ENCODE results near the gene TGFBR3L. TPM values are rescaled to one million over a fixed set of nuclear protein-coding genes. Genes with fewer than 3 reads are reported as not detected.
A peak's percentile ranks its signal among the peaks of the same experiment; 100 is the strongest.

Gene TGFBR3L
- total RNA-seq, 4 donors from 2014 or later: not detected

- intact Hi-C loops (cut with DNase I): no loop called here
- no peak for DNase-seq
- no peak for TF ChIP-seq CTCF (IDR thresholded peaks at IDR 0.05)
- TF ChIP-seq POLR2A (IDR thresholded peaks at IDR 0.05): no peak
- Histone ChIP-seq H3K4me3 (replicated peaks in 1 of 3) (no peak overlapping the region), H3K9me3 (no peaks in the 10 kb centered on the region), H3K36me3 (peaks cover 66 to 73% of the 10 kb centered on the region in 2 donors), H3K4me1 (peaks cover 0 to 33% of the 10 kb centered on the region in 2 donors), H3K27ac (no peak overlapping the region), H3K27me3 (no peaks in the 10 kb centered on the region)
- WGBS, 2 donors: 89 to 100% methylated on average over 6 to 10 of the region's 10 CpGs
Observed at GRCh38 chr19:7932930-7933300, 18.3 kb downstream of the TGFBR3L start.

- Histone ChIP-seq H3K4me1 (peaks cover 0 to 28% of the 10 kb centered on the region in 2 donors), H3K36me3 (peaks cover 66 to 74% of the 10 kb centered on the region in 2 donors), H3K27me3 (no peaks in the 10 kb centered on the region), H3K4me3 (replicated peaks in 1 of 3) (no peak overlapping the region), H3K9me3 (no peaks in the 10 kb centered on the region), H3K27ac (no peak overlapping the region)
- DNase-seq: no peak
- TF ChIP-seq POLR2A (IDR thresholded peaks at IDR 0.05) (no peak), CTCF (IDR thresholded peaks at IDR 0.05) (no peak)
- intact Hi-C loops (cut with DNase I): no loop called here
- WGBS, 2 donors: 90 to 91% methylated on average over 14 of the region's 14 CpGs
Observed at GRCh38 chr19:7933411-7933810, 18.8 kb downstream of the TGFBR3L start.

GRCh38 chr19:7933828-7934725 lies 19.4 kb downstream of the TGFBR3L start:
- intact Hi-C loops (cut with DNase I): no loop called here
- TF ChIP-seq CTCF (IDR thresholded peaks at IDR 0.05) (no peak), POLR2A (IDR thresholded peaks at IDR 0.05) (no peak)
- Histone ChIP-seq H3K27ac (no peak overlapping the region), H3K4me3 (replicated peaks in 1 of 3) (no peak overlapping the region), H3K9me3 (no peaks in the 10 kb centered on the region), H3K36me3 (peaks cover 66 to 74% of the 10 kb centered on the region in 2 donors), H3K4me1 (peaks cover 6 to 29% of the 10 kb centered on the region in 2 donors), H3K27me3 (no peaks in the 10 kb centered on the region)
- DNase-seq: no peak
- 93 to 97% methylated on average over 39 to 54 of the region's 55 CpGs for WGBS, 2 donors

- DNase-seq: no peak
- H3K36me3 ChIP-seq: peaks cover 66 to 74% of the 10 kb centered on the region in 2 donors
- WGBS, 2 donors: 96 to 97% methylated on average over 21 of the region's 21 CpGs
- no peaks in the 10 kb centered on the region for H3K9me3 ChIP-seq
- intact Hi-C loops (cut with DNase I): no loop called here
- TF ChIP-seq POLR2A (IDR thresholded peaks at IDR 0.05): no peak
- TF ChIP-seq CTCF (IDR thresholded peaks at IDR 0.05): no peak
- no peak overlapping the region for H3K4me3 ChIP-seq (replicated peaks in 1 of 3)
- H3K4me1 ChIP-seq: peaks cover 9 to 27% of the 10 kb centered on the region in 2 donors
- H3K27me3 ChIP-seq: no peaks in the 10 kb centered on the region
- H3K27ac ChIP-seq: no peak overlapping the region
Observed at GRCh38 chr19:7934766-7935165, 20.1 kb downstream of the TGFBR3L start.

GRCh38 chr19:7940841-7941240 lies 26.2 kb downstream of the TGFBR3L start:
- Histone ChIP-seq H3K27me3 (no peaks in the 10 kb centered on the region), H3K36me3 (peaks cover 20 to 33% of the 10 kb centered on the region in 2 donors), H3K4me3 (replicated peaks in 1 of 3) (no peak overlapping the region), H3K27ac (peak overlapping the region in 2 of 3 donors; percentile 47 to 67), H3K4me1 (peaks cover 25 to 41% of the 10 kb centered on the region in 2 donors), H3K9me3 (no peaks in the 10 kb centered on the region)
- intact Hi-C loops (cut with DNase I): no loop called here
- 94 to 96% methylated on average over 13 of the region's 13 CpGs for WGBS, 2 donors
- DNase-seq: no peak
- TF ChIP-seq CTCF (IDR thresholded peaks at IDR 0.05) (no peak), POLR2A (IDR thresholded peaks at IDR 0.05) (no peak)
